HG03280 (cell line): ENCODE results near the gene KLHL30.
"Not testable (repeated sequence)": the region's sequence is repeated elsewhere in the genome, so short reads cannot be mapped to it uniquely, and the experiment has no call there.

ENCODE experiments used
- ATAC-seq: cut with Tn5 transposase; IDR thresholded peaks from one replicate; pipeline ENCODE4 v1.9.1; 2021; ENCODE audit warnings: mild to moderate bottlenecking, moderate library complexity; ENCODE audit not compliant: unreplicated experiment

The KLHL30 gene

DNA sequence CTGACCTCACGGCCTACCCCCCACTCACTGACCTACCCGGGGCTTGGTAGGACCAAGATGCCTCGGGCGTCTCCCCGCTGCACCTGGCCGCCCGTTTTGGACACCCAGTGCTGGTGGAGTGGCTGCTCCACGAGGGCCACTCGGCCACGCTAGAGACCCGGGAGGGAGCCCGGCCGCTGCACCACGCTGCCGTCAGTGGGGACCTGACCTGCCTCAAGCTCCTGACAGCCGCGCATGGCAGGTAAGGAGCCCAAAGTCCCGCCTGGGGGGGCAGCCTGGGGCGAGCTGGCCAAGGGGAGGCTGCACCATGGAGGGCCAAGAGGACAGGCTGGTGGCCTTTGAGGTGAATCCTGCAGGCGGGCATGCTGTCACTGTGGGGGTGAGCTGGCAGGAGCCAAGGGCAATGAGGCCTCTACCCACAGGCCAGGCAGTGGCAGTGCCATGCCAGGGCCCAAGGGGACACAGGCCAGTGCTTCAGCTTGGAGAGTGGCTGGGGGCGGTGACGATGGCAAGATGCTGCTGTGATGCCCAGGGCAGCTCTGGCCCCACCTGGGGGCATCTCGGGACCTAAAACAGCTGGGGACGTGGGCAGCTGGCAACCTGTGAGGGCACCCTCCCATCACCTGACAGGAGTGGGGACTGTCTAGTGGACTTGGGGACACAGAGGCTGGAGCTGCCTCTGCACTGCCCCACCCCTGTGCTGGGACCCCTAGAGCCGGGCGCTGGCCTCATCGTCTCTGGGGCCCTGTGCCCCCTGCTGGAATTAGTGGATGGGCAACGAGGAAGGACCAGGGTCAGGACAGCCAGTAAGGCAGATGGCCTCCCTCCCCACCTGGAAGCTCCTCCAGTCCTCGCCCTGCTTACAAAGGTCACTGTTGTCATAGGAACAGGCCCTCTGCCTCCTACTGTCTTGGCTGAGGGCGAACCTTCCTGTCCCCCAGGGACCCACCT is 36.3 kb upstream of the KLHL30 start:
- no peak for ATAC-seq

DNA sequence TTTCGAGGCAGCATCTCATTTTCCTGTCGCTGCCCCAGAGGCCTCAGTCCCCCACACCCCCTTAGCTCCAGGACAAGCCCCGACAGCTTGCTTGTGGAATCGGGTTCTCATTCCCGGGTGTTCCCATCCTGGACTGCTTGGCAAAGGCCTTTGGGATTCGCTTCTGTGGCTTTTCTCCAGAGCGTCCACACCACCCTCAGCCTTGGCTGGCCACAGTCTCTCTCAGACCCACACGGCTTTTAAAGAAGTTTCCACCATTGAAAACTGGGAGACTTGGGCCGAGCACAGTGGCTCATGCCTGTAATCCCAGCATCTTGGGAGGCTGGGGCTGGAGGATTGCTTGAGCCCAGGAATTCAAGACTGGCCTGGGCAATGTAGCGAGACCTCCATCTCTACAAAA is 35.6 kb upstream of the KLHL30 start:
- no peak for ATAC-seq

GRCh38 chr2:238103465-238104225 is 34.8 kb upstream of the KLHL30 start:
- ATAC-seq = no peak

- ATAC-seq = no peak
Measured at GRCh38 chr2:238104226-238104690, 34.2 kb upstream of the KLHL30 start.

GRCh38 chr2:238104691-238105371 is 33.6 kb upstream of the KLHL30 start:
- no peak for ATAC-seq

DNA sequence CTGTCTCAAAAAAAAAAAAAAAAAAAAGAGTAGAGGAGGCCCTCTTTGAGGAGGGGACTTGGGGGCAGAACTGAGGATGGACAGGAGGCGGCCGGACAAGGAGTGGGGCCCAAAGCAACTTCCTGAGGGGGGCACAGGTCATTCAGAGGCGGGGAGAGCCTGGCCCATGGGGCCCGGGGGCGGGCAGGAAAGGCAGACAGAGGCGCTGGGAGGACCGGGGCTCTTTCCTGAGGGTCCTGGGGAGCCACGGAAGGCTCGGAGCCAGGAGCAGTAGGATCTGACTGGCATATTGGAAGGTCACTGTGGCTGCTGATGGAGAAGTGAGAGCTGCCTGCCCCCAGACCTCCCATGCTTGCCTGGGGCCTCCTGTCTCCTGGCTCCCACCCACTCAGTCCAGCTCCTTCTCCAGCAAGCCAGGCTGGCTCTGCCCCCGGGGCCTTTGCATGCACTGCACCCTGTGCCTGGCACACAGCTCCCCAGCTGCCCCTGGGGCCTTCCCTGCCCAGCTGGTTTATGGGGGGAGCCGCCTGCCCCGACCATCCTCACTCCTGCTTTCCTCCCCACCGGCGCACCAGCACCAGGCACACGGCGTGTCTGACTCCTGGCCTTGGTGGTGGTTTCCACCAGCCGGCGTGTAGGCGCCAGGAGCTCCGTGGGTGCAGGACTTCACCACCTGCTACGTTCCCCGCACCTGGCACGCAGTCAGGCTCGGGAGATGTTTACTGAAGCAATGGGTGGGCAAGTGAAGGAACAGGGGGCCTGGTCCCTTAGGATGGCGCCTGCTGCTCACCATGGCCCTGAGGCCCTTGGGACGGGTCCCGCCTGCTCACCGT is 32.7 kb upstream of the KLHL30 start:
- ATAC-seq = no peak

DNA sequence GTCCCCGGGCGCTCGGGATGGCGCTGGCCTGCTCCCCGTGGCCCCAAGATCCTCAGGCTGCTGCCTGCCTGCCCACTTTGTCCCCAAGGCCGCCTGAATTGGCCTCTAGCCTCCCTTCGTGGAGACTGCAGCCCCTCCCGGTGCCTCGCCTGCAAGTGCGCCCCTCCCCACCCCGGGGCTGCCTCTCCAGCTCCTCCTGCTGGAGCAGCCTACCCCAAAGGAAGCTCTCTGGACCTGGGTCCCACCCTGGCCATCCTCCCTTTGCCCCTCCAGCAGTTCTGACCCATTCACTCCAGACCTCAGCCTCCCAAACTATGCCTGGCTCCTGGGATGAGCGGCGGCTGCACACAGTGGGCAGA is 32.1 kb upstream of the KLHL30 start:
- ATAC-seq = no peak

DNA sequence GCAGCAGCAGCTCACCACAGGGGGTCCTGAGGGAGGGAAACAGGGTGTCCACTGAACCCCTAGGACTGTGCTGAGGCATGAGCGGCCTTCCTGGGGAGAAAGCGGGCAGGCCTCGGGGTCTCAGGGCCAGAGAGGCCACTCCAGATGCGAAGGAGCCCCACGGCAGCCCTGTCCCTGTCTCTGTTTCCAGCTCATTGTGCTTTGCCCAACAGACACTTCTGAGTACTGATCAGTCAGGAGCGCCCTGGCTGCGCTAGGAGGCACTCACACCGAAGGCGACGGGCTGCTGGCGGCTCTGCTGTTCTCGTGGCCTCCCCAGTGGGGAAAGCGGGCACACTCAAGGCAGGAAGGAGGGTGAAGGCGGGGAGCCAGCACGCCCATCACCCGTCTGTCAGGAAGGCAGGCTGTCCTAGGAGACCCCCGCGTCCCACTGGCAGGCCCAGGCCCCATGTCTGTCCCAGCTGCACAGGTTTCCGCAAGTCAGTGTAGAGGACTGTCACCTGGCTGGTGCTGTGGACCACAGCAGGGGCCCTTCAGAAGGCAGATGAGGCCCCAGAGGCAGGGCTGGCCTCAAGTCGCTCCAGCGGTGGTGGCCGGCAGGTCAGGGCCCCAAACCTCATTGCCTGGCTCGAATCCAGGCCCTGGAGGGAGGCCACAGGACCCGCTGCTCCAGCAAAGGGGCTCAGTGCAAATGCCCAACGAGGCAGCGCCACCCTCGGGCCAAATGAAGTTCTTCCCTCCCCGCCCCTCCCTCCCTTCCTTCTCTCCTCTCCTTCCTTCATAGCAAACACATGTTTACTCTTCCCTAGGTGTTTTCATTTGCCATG is 31.6 kb upstream of the KLHL30 start:
- ATAC-seq = no peak

DNA sequence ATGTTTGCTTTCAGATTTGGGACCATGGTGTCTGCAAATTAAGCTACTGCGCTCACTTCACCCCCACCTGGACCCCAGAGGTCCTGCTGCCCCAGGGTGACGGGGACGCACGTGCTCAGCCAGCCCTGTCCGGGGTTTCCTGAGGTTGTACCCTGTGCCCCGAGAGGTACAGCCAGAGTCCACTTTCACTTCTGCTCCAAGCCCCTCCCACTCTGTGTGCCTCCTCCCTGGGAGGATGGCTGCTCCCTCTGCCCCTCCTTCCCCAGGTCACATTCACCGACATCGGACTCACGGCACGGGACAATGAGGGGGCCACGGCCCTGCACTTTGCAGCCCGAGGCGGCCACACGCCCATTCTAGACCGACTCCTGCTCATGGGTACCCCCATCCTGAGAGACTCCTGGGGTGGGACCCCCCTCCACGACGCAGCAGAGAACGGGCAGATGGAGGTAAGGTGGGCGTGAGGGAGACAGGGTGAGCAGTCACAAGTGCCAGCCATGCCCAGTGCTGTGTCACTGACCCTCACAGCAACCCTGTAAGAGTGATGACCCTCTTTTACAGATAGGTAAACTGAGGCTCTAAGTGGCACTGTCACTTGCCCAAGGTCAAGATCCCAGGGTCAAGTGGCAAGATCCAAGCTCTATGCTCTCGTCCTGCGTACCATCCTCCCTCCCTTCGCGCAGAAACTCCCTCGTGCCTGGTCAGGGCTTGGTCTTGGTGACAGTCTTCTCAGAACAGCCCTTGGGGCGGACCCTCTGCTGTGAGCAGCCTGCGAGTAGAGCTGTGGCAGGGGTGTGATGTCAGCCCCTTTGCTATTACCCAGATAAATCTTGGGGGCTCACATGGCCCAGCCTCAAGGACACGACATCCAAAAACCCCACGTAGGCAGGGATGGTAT is 30.7 kb upstream of the KLHL30 start:
- ATAC-seq = no peak

DNA sequence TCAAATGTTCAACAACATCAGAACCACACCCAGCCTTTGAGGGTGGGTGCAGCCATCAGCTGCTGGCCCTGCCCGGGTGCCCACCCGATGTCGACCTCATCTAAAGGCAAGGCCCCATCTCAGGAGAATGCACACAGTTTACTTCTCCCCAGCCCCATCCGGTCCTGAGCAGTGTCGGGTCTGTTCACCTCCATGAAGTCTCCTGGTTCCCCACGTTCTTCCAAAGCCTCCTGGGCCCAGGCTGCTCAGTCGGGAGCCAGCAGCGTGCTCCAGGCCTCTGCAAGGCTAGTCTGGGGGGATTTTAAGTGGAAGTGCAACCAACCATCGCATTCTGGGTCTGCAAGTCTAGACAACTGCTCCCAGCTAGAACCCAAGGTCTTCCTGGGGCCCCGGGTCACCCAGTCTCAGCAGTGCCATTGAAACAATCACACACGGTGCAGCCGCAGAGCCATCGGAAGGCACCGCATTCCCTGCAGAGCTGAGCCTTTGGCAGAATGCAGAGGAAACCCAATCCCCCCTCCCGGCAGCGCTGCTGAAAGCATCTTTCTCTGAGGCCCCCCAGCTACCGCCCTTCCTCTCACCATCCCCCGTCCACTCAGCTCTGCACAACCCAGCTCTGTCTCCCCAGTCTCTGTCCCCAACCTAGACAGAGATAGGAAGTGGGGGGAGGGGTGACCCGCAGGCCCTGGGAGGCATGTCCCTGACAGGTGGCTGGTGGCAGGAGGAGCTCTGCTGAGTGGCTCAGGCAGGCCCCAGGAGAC is 29.9 kb upstream of the KLHL30 start:
- ATAC-seq = no peak

- ATAC-seq = no peak
Measured at GRCh38 chr2:238113611-238114010, 24.9 kb upstream of the KLHL30 start.

DNA sequence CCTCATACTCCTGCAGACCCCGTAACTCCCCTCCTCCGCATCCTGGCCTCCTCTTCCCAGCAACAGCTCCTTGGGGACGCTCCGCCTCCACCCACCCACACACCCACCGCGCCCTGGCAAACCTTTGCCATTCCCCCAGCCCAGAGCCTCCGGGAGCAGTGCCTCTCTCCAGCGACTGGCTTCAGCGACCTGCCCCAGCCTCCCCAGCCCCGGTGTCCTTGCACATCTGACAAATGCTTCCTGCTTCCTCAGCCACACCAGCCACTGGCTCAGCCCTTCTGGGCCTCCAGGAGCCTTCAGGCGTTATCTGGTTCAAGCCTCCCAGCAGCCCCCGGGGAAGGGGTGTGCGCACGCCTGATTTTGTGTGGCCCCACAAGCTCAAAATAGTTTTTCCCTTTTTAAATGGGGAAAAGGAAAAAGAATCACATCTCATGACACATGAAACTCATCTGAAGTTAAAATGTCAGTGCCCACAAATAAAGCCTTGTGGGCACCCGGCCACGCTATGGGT is 24.1 kb upstream of the KLHL30 start:
- ATAC-seq = no peak

- no peak for ATAC-seq
Measured at GRCh38 chr2:238114851-238115660, 23.4 kb upstream of the KLHL30 start.

GRCh38 chr2:238115709-238116108 is 22.8 kb upstream of the KLHL30 start:
- ATAC-seq = not testable (repeated sequence)

DNA sequence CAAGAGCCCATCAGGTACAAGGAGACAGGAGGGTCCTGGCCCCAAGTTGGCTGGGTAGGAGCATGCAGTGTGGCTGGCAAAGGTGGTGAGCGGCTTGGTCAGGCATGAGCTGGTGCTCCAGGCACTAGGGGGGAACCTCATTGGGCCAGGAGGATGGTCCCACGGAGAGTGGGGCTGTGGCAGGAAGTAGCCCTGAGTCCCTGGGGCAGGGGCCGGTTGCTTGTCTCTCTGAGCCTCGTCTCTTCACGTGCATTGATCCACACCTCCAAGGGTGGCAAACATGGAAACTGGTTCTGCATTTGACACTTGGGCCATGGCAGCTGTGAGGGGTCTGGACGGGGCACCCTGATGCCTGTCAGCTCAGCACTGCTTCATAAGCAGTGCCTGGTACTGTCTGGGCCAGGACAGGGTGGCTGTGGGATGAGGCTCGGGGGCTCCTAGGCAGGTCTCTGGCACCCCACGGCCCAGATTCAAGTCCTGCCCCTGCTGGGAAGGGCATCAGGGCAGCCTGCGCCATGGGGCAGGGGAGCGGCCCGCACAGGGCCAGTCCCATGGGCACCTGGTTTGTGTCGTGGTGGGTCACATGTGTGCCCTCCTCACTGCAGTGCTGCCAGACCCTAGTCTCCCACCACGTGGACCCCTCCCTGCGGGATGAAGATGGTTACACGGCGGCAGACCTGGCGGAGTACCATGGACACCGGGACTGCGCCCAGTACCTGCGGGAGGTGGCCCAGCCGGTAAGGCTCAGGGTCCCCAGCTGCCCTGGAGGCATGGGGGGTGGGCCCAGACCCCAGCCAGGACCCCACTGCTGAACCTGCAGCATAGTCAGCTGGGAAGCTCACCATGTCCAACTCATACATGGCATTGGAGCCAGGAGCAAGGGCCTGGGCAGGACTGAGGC is 21.9 kb upstream of the KLHL30 start:
- ATAC-seq = no peak
